GM21515 (cell line): ENCODE measurements around the gene SMOC2.

Experiments
- ATAC-seq: cut with Tn5 transposase; IDR thresholded peaks from one replicate; pipeline ENCODE4 v1.9.1; 2021; ENCODE audit not compliant: unreplicated experiment

Gene SMOC2

DNA sequence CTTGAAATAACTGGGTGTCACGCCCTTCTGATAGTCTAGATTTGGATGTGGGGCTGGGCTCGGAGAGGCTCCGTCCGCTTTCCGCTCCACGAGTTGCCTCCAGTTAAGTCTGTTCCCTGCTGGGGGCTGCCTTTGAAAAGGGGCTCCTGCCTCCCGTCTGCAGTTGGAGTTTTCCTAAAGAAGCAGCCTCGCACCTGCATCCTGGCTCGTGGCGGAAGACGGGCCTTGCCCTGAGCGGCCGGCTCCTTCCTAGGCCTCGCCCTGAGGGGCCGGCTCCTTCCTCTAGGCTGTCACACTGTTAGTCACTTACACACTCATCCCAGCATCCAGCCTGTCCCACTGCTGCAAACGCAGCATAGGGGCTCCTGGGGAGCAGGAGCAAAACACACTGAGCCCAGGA is 74.4 kb downstream of the SMOC2 start:
- no peak for ATAC-seq

DNA sequence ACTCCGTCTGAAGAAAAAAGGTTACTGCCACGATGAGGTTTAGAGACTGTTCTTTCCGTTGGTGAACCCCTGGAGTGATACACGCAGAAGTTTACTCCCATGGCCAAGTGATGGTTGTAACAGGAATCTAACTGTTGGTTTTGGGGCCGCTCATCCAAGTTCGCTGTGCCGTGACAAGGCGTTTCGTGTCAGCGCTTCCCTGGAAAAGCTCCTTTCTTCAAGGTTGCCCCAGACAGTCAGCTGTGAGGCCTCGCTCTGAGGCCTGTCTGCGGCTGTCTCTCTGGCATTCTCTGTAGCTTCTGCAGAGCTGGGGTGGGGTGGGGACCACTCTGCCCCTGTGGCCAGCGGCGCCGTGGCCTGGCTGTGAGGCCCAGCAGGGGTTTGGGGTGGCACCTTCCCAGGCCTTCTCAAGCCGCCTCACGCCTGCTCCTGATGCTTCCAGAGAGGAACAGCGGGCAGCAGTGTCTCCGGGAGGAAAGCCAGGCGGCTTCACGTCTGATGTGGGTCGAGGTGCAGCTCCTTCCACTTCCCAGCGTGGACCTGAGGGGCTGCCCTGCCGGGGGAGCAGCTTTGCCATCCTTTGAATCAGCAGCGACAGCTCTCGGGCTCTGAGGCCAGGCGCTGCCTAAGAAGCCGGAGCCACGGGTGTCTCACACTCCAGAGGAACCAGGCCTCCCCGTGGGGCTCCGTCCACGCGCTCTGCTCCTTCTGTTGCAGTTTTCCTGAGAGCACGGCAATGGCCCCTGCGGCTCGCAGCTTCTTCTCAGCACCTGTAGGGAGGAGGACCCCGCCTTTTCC is 76.2 kb downstream of the SMOC2 start:
- ATAC-seq, result no peak

- no peak for ATAC-seq
Measured at GRCh38 chr6:168517742-168518347, 76.9 kb downstream of the SMOC2 start.

DNA sequence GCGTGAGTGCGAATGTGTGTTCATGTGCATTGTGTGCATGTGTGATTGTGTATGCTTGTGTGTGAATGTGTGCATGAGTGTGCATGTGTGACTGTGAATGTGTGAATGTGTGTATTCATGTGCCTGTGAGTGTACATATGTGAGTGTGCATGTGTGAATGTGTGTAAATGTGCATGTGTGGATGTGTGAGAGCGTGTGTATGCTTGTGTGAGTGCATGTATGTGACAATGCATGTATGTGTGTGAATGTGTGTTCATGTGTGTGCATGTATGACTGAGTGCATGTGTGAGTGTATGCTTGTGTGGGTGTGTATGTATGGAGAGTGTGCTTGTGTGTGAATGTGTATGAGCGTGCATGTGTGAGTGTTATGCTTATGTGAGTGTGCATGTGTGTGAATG is 77.4 kb downstream of the SMOC2 start:
- ATAC-seq, result no peak

GRCh38 chr6:168518867-168519266 is 77.9 kb downstream of the SMOC2 start:
- ATAC-seq, result no peak

DNA sequence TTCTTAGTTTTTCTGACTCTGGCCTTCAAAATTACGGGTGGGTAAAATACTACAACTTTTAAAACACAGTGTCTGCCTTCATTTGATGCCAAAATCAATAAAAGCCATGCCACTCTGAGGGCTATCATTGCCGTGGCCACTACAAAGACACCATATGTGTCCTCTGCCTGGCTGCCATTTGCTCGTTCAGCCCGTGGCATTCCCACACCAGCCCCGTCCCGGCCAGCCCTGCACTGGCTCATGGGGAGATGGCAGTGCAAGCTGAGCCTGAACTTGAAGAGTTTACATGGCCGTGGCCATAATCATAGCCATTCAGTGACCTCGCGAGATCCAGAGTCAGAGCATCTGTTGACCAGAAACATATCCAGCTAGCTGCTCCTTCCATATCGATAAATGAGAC is 79.2 kb downstream of the SMOC2 start:
- no peak for ATAC-seq

- ATAC-seq, result no peak
Measured at GRCh38 chr6:168524571-168525001, 83.6 kb downstream of the SMOC2 start.

DNA sequence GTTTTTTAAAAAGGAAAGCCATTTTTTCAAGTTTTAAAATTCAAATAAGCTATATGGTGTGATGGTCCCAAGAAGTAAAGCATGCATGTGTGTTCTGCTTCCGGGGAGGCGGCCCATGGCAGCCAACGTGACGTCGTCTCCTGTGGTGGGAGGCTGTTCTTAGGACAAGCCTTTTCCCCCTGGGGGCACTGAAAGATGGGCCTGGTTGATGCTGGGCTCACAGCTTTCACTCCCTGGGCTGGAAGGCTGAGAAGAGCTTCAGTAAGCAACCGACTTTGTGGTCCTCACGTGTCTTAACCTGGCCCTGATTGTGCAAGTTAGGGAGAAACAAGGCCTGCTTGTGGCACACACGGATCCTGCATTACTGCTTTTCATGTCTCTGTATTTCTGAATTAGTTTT is 84.1 kb downstream of the SMOC2 start:
- no peak for ATAC-seq

DNA sequence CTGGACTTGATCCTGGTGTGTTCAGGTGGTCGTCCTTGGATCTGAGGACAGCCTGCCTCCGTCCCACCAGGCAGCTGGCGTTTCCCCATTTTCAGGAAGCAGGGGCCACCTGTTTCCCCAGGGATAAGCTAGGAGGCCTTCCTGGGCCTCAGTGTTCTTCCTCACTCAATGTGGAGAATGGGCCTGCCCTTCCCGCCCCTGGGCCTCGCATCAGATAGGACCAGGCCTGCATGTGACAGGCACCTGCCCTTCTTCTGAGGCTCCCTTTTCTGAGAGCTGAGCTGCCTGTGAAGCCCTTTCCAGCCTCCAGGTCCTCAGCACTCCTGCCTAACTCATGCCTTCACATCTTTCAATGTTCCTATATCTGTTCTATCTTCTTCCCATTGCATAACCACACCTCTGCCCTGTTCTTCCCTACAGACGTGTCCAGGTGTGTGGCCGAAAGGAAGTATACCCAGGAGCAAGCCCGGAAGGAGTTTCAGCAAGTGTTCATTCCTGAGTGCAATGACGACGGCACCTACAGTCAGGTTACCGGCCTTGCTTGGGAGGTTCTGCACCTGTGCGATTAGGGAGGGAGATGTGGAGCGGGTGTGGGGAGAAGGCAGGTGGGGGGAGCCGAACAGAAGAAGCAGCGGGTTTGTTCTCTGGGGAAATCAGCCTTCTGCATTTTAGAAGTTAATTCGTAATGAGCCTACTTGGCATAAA is 85.1 kb downstream of the SMOC2 start:
- no peak for ATAC-seq

DNA sequence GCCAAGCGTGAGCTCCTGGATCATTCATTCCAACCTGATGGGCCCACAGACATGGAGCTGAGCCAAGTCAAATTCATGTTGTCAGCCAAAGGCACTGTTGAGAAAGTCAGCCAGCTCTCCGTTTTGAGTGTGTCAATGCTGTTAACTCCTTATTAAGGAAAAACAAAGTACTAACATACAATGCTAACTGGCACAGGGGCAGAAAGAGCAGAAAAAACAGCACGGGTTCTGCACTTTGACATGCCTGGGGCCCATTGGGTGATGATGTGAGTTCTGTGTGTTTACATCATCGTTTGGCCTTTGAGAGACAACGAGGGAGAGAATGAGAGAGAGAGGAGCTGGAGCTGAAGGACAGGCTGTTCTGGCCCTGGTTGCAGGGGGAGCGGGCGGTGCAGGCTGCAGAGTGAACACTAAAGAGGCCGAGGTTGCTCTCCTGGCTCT is 85.9 kb downstream of the SMOC2 start:
- ATAC-seq, result no peak

DNA sequence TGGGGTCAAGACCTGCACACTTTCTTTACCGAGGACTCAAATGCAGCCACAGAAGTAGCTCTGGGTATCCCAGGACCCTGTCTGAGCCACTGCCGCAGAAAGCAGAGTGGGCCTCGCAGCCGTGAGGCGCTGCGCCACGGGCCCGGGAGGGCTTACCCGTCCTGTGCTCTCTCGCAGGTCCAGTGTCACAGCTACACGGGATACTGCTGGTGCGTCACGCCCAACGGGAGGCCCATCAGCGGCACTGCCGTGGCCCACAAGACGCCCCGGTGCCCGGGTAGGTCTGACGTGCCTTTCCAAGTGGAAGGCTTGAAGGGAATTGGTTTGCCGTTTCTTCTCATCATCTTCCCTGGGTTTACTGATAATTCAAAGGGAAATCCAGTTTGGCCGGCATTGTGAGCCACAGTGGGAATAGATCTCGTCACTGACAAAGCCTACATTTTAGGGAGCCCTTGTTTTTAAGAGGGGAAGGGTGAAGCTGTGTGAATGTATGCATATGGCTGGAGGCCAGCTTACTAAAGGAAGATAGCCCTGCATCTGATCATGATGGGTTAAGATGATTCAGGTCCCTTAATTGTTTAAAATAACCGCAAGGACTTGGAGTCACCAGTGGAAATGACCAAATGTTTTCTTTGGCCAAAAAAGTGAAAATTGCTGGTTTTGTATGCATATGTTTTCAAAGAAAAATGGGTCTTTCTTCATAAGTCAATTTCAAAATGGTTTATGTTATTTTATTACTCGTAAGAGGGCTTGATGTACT is 86.6 kb downstream of the SMOC2 start:
- ATAC-seq, result no peak

GRCh38 chr6:168528474-168529095 is 87.6 kb downstream of the SMOC2 start:
- no peak for ATAC-seq

DNA sequence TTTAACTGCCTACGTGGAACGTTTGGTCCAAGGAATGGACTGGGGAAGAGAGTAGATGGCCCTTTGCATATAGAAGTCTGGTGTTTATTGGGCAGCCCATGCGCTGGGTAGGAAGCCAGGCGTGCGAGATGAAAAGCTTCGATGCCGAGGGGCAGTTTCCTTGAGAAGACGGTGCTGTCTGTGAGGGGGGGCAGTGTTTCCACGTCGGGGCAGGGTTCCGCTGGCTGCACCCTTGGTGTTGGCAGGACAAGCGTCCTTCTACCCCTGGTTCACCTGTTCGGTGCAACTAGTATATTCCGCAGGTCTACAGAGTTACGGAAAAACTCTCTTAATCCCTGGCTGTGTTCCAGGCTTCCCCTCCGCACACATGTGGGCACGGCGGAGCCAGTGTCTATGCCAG is 88.2 kb downstream of the SMOC2 start:
- ATAC-seq, result no peak

DNA sequence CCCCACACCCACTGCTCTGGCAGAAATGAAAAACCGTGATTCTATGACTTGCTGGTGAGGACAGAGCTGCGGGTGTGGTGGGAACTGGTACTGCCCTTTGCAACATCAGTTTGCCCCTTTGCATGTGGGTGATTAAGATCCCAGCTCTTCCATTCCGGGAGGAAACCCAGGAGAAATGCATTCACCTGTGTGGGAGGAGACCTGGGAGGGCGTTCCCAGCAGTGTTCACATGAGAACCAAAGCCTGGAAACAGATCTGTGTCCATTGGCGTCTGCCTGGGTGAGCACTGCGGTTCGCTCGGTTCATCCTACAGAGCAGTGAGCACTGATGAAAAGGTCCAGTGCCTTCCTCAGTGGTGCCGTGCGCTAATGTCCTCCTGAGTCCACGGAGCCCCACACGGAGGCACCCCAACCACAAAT is 89.7 kb downstream of the SMOC2 start:
- no peak for ATAC-seq

DNA sequence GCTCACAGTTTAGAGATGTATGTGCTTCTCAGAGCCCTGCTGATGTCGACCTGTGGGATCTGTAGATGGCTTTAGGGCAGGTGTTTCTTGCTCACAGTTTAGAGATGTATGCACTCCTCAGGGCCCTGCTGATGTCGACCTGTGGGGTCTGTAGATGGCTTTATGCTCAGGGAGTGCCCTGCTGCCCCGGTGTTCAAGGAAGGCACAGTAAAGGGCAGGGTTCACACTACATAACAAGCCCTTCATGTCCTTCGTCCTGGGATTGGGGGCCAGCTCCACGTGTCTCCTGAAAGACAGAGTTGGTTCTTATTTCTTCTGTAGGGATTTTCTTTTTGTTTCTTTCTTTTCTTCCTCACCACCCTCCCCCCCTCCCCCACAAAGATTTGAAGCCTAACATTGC is 91.1 kb downstream of the SMOC2 start:
- ATAC-seq, result no peak

GRCh38 chr6:168533414-168533813 is 92.4 kb downstream of the SMOC2 start:
- no peak for ATAC-seq

- ATAC-seq, result no peak
Measured at GRCh38 chr6:168534265-168534664, 93.3 kb downstream of the SMOC2 start.

- ATAC-seq, result no peak
Measured at GRCh38 chr6:168535711-168536110, 94.7 kb downstream of the SMOC2 start.

- ATAC-seq, result no peak
Measured at GRCh38 chr6:168536196-168536595, 95.2 kb downstream of the SMOC2 start.

DNA sequence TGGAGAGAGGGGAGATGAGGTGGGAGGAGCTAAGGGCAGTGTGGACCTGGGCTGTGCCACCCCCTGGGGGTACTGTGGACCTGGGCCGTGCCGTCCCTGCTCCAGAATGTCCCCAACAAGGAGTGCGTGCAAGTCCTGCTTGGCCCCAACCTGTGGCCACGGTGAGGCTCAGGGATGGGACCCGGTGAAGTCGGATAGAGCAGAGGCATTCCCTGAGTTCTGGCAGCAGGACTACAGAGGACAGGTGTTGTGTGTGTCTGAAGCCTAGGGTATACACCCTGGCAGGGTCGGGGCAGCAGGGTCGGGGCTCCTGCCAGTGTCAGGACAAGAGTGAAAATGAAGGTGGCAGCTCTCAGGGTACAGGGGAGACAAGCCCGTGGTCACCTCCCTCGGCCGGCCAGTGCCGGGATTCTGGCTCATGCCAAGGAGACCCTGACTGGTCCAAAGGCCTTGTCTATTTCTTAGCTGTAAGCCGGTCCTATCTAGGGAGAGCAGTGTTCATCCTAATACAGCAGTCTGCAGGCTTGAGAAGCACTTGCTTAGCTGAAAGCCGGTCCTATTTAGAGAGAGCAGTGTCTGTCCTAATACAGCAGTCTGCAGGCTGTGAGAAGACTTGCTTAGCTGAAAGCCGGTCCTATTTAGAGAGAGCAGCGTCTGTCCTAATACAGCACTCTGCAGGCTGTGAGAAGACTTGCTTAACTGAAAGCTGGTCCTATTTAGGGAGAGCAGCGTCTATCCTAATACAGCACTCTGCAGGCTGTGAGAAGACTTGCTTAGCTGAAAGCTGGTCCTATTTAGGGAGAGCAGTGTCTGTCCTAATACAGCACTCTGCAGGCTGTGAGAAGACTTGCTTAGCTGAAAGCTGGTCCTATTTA is 95.9 kb downstream of the SMOC2 start:
- ATAC-seq, result no peak
